Stimulated activated CD4-positive, alpha-beta T cell treated with anti-CD3 and anti-CD28 coated beads, Interleukin-12 subunit alpha, Interleukin-12 subunit beta, amount 100 ng/mL, for 48 hours (primary cell): Measurements from ENCODE around the gene PJVK.

Experiments used
- DNase-seq, 3 donors: peaks; one replicate each; pipeline ENCODE4 v3.0.0-alpha.2; 2020; ENCODE audit warnings: low read depth in 2 of 3, low spot score in 1 of 3

Gene PJVK

DNA sequence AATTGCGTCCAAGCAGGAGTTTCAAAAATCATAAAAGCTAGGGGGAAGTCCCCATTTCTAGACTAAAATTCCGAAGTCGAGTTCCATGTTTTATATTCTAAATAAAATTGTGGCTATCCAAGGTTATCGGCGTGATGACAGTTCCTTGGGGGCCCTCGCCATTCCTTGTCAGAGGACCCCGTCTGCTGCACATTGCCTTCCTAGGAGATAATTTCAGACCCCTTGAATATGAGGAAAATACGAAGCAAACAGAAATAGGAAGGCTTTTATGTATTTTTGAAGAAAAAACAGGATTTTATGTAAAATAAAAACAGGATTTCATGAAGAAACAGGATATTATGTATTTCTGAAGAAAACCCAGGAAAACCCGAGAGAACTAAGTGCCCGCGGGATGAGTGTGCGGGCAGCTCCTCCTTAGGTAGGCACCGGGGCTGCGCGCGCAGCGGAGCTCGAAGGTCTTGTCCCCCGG lies 28.6 kb downstream of the PJVK start:
- no peak for DNase-seq

DNA sequence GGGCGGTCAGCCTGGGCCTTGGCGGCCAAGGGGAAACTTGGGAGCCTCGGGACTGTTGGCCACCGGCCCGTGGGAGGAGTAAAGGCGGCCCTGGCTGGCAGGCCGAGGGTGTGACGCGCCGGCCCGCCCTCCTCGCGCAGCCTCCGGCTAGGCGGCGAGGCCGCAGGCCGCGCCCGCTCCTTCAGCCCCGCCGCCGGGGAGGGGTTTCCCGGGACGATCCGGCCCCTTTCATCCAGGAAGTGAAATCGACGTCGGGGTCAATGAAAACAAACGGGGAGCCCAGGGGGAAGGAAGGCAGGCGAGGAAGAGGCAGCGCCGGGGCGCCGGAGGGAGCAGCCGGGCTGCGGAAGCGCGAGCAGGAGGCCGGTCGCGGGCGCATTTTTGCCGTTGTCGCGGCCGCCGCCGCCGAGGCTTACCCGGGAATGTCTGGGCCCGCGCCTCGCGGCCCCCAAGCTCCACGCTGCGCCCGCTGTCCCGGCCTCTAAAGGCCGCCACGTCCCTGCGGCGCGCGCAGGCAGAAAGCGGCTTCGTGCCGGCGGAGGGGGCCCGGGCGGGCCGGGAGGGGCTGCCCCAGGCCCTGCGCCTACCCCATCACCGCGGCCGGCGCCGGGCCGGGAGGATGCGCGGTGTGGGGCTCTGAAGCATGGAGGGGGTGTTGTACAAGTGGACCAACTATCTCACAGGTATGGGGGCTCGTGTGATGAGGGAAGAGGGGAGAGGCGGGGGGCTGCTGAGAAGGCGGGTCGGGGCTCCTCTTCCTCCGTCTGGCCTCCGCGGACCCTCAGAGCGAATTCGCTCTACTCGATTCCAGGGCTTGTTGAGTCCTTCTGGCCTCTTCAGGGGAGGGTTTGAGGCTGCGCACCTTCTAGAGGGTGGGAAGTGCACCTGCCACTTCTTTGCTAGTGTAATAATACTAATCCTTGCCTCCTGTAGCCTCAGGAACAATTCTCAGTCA lies 29.3 kb downstream of the PJVK start, which contains the start of gene PLEKHA3:
TSS of gene PLEKHA3 (plus strand) at position 231 of the 955 bp plus-strand sequence. CDS start at position 644, 413 bp downstream.
- peak; percentile 45 to 71 (median 49) for DNase-seq

DNA sequence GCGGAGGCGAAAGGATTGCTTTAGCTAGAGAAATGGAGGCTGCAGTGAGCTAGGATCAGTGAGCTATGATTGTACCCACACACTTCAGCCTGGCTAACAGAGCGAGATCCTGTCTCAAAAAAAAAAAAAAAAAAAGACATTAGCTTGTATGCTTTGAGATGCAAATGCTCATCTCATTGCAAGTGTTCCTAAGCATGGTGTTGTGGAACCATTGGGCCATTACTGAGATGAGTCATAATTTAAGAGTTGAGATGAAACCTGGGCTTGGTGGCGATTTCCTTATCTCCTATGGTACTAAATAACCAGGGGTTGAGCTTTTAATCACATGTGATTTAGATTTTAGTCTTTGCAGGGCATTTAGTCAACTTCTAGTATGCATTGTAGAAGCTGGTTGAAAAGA lies 31.3 kb downstream of the PJVK start:
- no peak for DNase-seq

DNA sequence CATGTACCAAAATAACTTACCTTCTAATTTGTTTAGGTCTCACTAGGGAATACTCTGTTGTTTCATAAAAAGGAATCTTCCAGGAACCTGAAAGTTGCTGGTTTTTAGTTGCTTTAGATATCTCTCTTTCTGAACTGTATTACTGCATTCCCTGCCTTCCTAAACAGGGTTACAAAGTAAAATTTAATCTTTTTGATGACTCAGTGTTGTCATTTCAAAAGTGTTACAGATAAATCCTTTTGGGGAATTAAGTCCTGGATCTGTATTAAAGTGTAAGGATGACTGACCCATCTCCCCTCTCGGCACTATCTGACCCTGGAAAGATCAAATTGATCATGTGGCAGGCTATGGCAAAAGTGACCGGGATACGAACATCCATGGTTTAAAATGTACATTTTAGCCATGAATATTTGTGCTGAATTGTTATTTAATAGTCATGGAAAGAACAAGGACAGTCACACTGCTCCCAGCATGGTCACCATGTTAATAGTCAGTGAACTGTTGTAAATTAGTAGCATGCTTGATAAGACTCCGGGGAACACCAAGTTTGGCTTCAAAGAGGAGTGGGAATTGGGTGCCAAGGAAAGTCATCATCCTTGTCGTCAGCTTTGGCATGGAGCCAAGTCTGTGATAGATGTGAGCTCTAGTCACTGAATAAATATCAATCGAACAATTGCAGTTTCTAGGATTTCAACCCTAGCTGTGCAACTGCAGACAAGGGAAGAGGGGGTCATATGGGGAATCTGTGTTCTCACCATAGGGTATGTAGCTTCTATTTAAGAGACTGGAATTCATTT lies 33.3 kb downstream of the PJVK start:
- no peak for DNase-seq

DNA sequence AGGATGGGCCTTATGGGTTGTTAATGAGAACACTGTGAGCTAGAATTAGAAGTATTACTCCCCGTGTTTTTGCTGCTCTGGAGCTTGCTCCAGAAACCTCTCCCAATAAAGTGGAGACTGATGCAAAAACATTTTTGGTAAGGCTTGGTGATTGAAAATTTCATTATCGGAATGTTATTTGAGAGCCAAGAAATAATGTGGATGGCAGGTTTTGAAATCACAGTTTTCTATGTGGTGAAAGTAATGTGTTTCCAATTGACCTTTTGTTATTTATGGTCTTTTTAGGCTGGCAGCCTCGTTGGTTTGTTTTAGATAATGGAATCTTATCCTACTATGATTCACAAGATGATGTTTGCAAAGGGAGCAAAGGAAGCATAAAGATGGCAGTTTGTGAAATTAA lies 34.2 kb downstream of the PJVK start:
- no peak for DNase-seq

DNA sequence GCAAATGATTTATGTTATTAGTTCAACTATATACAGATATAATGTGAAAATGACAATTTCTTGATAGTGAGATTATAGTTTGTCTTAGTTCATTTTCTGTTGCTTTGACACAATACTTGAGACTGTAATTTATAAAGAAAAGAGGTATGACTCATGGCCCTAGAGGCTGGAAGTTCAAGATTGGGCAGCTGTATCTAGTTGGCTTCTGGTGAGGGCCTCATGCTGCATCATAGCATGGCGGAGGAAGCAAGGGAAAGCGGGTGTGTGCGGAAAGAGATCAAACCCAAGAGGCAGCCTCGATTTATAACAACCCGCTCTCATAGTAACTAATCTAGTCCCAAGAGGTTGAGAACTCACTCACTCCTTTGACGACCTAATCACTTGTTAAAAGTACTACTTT lies 40.4 kb downstream of the PJVK start:
- DNase-seq, result no peak

DNA sequence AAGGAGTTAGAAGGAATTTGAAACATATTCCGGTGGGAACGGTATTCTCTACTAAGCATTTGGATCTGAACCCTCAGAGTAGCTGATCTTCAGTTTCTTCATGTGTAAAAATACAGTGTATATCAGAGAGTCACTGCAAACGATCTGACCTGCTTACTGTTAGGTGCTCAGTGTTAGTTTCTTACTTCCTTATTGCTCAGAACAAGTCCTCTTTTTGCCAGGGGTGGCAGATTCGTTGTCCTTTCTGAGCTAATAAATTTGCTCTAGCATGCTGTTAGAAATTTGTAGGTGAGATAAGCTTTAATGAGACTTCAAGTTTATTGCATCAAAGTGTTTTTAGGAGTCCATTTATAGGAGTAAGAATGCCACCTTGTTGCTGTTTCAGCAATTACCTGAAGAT lies 44.9 kb downstream of the PJVK start:
- DNase-seq, result no peak

DNA sequence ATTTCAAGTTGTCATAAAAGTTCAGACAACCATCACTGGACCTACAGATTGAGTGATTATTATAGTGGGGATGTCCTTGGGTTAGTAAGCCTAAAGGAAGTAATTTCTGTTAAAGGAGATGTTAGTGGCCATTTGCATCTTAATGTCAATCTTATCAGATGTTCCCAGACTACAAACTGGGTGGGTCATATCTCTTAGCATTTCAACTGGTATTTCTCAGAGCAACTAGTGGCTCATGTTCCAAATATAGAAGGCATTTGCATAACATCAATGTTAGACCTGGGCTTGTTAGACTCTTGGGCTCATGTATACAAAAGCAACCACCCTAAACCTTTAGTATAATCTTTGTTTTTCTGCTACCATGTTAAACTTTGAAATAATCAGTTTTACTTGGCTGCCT lies 47.0 kb downstream of the PJVK start:
- DNase-seq, result no peak

DNA sequence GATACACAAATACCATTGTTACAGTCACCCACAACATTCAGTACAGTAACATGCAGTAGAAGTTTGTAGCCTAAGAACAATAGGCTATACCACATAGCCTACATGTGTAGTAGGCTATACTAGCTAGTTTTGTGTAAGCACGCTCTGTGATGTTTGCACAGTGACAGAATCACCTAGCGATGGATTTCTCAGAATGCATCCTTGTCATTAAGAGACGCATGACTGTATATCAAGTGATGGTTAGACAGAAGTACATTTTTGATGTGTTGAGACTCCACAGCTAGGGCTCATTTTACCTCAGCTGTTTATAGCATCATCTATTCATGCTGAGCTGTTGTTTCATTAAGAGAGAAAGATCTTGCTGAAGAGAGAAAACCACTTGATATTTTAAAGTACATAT lies 48.5 kb downstream of the PJVK start:
- DNase-seq, result no peak

DNA sequence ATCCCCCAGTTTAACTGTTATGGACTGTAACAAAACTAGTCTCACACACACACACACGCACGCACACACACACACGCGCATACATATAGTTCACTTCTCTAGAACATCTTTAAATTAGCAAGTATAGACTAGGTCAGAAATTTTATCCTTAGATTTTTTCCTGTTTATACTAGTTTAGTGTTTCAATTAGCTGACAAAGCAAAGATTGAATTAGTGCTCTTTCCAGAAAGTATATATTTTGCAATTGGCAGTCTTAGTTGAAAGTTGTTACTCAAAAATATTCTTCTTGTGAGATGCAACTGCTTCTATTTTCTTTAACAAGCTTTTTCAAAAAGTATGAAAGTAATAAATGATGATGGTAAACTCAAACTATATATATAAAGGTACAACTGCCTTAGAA lies 51.6 kb downstream of the PJVK start:
- DNase-seq, result no peak

DNA sequence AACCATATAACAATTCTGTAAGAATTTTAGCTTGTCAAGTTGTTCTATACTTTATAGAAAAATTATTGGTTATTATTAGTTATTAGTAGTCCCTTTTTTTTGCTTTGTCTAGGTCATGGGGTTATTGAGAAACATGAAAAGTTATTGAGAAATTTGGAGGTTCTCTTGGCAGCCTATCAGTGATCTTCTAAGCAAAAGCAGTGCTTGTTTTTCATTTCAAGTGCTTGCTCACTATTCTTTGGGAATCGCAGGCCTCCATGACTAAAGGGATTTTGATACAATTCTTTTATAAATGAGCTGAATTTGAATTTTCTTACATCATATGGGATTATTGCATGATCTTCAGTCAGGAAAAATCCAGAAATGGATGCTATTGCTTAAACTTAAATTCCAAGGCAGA lies 54.9 kb downstream of the PJVK start:
- DNase-seq, result no peak

DNA sequence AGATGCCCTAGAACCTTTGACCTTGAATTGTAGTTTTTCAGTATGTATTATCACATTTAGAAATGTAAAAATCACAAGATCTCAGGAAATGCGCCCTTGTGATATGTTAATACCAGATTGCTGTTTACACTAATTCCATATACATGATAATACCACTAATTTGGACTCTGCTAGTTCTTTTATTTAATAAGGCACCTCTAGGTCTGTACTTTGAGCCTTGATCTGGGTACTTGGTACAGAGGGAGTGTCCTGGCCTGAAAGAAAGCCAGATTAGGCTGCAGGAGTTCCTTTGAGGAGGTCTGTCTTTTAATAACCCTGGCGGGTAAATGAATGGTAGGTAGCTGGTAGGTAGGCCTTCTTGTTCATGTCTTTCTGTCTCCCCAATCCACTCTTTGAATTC lies 55.3 kb downstream of the PJVK start:
- DNase-seq, result no peak

DNA sequence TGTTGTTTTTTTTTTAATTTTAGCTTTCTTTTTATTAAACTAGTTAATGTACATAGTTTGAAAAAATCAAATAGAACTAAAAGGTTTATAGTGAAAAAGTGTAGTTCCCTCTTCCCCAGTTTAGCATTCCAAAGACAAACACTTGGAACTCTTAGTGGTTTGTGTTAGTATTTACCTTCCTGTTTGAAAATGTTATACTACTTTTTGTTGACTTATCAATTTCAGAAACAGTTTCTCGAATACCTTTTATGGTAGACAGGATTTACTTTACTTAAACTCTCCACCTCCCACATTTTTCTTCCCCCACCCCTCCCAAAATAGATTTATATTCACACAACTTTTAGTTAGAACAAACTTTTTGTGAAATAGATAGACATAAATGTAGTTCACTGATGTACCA lies 55.8 kb downstream of the PJVK start:
- no peak for DNase-seq

DNA sequence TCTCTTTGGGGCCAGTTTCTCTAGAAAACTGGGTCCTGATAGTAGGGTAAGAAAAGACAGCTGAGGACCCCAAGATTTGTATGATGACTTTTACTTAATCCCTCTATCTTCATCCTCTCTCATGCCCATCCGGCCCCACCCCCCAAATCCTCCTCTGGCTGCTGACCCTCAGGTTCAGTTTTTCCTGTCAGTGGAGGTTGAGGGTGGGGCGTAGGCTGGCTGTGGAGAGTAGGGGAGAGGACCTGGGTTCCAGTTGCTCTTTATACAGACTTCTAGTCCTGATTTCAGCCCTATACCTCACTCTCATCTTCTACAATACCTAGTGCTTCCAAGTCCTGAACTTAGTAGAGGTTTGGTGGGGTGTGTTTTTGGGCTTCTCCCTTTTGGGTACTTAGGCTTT lies 57.5 kb downstream of the PJVK start:
- DNase-seq, result no peak

DNA sequence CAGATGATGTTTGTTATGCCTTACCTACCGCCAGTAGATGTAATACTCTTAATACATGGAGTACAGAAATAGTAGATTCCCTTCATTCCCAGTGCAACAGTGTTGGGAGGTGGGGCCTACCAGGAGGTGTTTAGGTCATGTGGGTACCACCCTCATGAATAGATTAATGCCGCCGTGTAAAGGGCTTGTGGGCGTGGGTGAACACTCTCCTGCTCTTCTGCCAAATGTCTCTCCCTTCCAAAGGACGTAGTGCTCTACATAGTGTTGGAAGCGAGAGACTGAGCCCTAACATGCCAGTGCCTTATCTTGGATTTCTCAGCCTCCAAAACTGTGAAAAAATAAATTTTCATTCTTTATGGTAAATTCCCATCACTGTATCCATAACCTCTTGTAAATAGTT lies 59.2 kb downstream of the PJVK start:
- DNase-seq, result no peak
